ENCODE data around the gene ITGA1. TPM values are rescaled to one million over a fixed set of nuclear protein-coding genes. Genes with fewer than 3 reads are reported as not detected.

The ITGA1 gene
- total RNA-seq, 1 experiment from 2014 or later = 1.6 TPM

DNA sequence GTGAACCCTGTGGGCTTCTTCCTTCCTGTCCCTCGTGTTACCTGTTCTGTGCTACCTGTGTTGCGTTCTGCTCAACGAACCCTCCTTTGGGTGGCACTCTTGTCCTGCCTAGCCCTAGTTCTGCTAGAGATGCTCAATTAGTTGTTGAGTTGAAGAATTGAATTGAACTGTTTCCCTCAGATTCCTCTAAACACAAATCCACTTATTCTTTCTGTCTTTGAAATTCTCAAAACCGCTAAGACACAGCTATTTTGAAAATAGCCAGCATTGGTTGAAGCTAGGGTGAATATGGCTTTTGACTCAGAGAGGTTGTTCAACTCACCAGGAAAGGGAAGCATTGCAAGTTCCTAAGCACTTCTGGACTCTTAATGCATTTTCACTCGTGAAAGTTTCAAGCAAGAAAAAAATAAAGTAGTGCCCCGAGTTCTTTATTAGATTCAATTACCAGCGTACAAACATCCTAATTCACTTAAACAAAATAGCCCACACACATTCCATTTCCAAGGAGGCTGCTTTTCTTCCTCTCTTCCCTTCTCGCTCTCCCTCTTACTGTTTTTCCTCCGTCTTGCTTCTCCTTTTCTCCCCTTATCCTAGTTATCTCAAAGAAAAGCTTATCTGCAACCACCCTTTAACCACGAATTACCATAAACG is 642 bp upstream of the ITGA1 start:
- no peaks in the 10 kb centered on the region for H3K9me3 ChIP-seq (ENCODE audit: control insufficient read depth, insufficient read depth, low read depth, low read length)
- no peak overlapping the region for H3K27ac ChIP-seq (ENCODE audit: low read length)
- no peaks in the 10 kb centered on the region; the same call in 1 of the 2 replicates for H3K36me3 ChIP-seq (ENCODE audit: control insufficient read depth, insufficient read depth, low read length)
- no TSS peak for BruUV-seq (replicated peaks)
- in situ Hi-C loops (cut with HindIII; ENCODE audit: low pct_unique_long_range_greater_than_20kb, low sequenced_read_pairs) = no loop called here
- DNase-seq (ENCODE audit: low read depth, low spot score) = no peak
- CTCF ChIA-PET = interaction anchor here (0.5 to 0.7 kb wide), 2 partner anchors 12 to 1523 kb away, joined by 3 to 8 read pairs; partner anchors contain the start of gene ARL15
- H3K27me3 ChIP-seq (ENCODE audit: control insufficient read depth, insufficient read depth, low read length) = peaks cover 23% of the 10 kb centered on the region
- ATAC-seq = no peak
- H3K4me1 ChIP-seq (ENCODE audit: control insufficient read depth, insufficient read depth, low read length) = peaks cover 5% of the 10 kb centered on the region; the same call in 1 of the 2 replicates
- H3K4me3 ChIP-seq (ENCODE audit: low read depth in 2 of 2, low read length in 2 of 2) = peak overlapping the region; percentile 58 to 63
- no peak for TF ChIP-seq TCF7L2 (IDR thresholded peaks at IDR 0.05; ENCODE audit: low read depth, low read length)
- no peak for TF ChIP-seq POLR2AphosphoS5 (IDR thresholded peaks at IDR 0.05; ENCODE audit: low read depth, low read length)
- TF ChIP-seq, protein P1, sequence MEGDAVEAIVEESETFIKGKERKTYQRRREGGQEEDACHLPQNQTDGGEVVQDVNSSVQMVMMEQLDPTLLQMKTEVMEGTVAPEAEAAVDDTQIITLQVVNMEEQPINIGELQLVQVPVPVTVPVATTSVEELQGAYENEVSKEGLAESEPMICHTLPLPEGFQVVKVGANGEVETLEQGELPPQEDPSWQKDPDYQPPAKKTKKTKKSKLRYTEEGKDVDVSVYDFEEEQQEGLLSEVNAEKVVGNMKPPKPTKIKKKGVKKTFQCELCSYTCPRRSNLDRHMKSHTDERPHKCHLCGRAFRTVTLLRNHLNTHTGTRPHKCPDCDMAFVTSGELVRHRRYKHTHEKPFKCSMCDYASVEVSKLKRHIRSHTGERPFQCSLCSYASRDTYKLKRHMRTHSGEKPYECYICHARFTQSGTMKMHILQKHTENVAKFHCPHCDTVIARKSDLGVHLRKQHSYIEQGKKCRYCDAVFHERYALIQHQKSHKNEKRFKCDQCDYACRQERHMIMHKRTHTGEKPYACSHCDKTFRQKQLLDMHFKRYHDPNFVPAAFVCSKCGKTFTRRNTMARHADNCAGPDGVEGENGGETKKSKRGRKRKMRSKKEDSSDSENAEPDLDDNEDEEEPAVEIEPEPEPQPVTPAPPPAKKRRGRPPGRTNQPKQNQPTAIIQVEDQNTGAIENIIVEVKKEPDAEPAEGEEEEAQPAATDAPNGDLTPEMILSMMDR (IDR thresholded peaks at IDR 0.05) = peak; percentile 67
- TF ChIP-seq SIN3A (IDR thresholded peaks at IDR 0.05; ENCODE audit: borderline replicate concordance, insufficient read depth, low read depth, low read length) = no peak
- TF ChIP-seq, protein P2, sequence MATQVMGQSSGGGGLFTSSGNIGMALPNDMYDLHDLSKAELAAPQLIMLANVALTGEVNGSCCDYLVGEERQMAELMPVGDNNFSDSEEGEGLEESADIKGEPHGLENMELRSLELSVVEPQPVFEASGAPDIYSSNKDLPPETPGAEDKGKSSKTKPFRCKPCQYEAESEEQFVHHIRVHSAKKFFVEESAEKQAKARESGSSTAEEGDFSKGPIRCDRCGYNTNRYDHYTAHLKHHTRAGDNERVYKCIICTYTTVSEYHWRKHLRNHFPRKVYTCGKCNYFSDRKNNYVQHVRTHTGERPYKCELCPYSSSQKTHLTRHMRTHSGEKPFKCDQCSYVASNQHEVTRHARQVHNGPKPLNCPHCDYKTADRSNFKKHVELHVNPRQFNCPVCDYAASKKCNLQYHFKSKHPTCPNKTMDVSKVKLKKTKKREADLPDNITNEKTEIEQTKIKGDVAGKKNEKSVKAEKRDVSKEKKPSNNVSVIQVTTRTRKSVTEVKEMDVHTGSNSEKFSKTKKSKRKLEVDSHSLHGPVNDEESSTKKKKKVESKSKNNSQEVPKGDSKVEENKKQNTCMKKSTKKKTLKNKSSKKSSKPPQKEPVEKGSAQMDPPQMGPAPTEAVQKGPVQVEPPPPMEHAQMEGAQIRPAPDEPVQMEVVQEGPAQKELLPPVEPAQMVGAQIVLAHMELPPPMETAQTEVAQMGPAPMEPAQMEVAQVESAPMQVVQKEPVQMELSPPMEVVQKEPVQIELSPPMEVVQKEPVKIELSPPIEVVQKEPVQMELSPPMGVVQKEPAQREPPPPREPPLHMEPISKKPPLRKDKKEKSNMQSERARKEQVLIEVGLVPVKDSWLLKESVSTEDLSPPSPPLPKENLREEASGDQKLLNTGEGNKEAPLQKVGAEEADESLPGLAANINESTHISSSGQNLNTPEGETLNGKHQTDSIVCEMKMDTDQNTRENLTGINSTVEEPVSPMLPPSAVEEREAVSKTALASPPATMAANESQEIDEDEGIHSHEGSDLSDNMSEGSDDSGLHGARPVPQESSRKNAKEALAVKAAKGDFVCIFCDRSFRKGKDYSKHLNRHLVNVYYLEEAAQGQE (IDR thresholded peaks at IDR 0.05; ENCODE audit: insufficient read depth in 1 of 2, low read depth in 2 of 2, low read length in 1 of 2) = no peak
- POLR2A ChIA-PET = no interaction called here
- intact Hi-C loops (cut with micrococcal nuclease; ENCODE audit: unreplicated experiment) = loop anchor here (5.0 to 10.0 kb wide), 2 partner anchors 130 to 328 kb away; no protein-coding TSS in a partner anchor

DNA sequence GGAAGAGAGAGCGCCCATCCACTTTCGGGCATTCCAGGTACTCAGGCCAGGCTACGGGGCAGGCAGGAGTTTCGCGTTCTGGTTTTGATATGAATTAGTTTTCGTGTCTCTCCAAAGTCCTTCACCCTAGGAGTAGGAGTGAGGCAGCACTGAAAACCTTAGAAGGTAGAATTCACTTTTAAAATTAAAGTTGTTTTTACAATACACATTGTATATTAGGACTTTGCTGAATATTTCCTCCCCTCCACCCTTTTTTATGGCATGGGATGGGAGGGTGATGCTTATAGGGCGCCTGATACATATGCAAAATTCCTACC is 747 bp downstream of the ITGA1 start:
- no peak for TF ChIP-seq POLR2AphosphoS5 (IDR thresholded peaks at IDR 0.05; ENCODE audit: low read depth, low read length)
- TF ChIP-seq, protein P1 (IDR thresholded peaks at IDR 0.05) = no peak
- TF ChIP-seq, protein P2 (IDR thresholded peaks at IDR 0.05; ENCODE audit: insufficient read depth in 1 of 2, low read depth in 2 of 2, low read length in 1 of 2) = no peak
- TF ChIP-seq TCF7L2 (IDR thresholded peaks at IDR 0.05; ENCODE audit: low read depth, low read length) = no peak
- no peak for TF ChIP-seq SIN3A (IDR thresholded peaks at IDR 0.05; ENCODE audit: borderline replicate concordance, insufficient read depth, low read depth, low read length)
- in situ Hi-C loops (cut with HindIII; ENCODE audit: low pct_unique_long_range_greater_than_20kb, low sequenced_read_pairs) (no loop called here), intact Hi-C loops (cut with micrococcal nuclease; ENCODE audit: unreplicated experiment) (loop anchor here (5.0 to 10.0 kb wide), 2 partner anchors 129 to 326 kb away; no protein-coding TSS in a partner anchor)
- BruUV-seq (replicated peaks) = no TSS peak
- Histone ChIP-seq H3K4me3 (ENCODE audit: low read depth in 2 of 2, low read length in 2 of 2) (peak overlapping the region; percentile 58 to 63), H3K4me1 (ENCODE audit: control insufficient read depth, insufficient read depth, low read length) (peaks cover 5% of the 10 kb centered on the region; the same call in 1 of the 2 replicates), H3K36me3 (ENCODE audit: control insufficient read depth, insufficient read depth, low read length) (no peaks in the 10 kb centered on the region; the same call in 1 of the 2 replicates), H3K27ac (ENCODE audit: low read length) (no peak overlapping the region), H3K27me3 (ENCODE audit: control insufficient read depth, insufficient read depth, low read length) (peaks cover 23% of the 10 kb centered on the region), H3K9me3 (ENCODE audit: control insufficient read depth, insufficient read depth, low read depth, low read length) (no peaks in the 10 kb centered on the region)
- POLR2A ChIA-PET = no interaction called here
- DNase-seq (ENCODE audit: low read depth, low spot score) (no peak), ATAC-seq (no peak)
- CTCF ChIA-PET = no interaction called here

All from Panc1 (cell line).